Measurements from ENCODE around the gene PIK3C2A.
A peak's percentile ranks its signal among the peaks of the same experiment; 100 is the strongest.
"Not testable (repeated sequence)": the region's sequence is repeated elsewhere in the genome, so short reads cannot be mapped to it uniquely, and the experiment has no call there.

Gene PIK3C2A, protein sequence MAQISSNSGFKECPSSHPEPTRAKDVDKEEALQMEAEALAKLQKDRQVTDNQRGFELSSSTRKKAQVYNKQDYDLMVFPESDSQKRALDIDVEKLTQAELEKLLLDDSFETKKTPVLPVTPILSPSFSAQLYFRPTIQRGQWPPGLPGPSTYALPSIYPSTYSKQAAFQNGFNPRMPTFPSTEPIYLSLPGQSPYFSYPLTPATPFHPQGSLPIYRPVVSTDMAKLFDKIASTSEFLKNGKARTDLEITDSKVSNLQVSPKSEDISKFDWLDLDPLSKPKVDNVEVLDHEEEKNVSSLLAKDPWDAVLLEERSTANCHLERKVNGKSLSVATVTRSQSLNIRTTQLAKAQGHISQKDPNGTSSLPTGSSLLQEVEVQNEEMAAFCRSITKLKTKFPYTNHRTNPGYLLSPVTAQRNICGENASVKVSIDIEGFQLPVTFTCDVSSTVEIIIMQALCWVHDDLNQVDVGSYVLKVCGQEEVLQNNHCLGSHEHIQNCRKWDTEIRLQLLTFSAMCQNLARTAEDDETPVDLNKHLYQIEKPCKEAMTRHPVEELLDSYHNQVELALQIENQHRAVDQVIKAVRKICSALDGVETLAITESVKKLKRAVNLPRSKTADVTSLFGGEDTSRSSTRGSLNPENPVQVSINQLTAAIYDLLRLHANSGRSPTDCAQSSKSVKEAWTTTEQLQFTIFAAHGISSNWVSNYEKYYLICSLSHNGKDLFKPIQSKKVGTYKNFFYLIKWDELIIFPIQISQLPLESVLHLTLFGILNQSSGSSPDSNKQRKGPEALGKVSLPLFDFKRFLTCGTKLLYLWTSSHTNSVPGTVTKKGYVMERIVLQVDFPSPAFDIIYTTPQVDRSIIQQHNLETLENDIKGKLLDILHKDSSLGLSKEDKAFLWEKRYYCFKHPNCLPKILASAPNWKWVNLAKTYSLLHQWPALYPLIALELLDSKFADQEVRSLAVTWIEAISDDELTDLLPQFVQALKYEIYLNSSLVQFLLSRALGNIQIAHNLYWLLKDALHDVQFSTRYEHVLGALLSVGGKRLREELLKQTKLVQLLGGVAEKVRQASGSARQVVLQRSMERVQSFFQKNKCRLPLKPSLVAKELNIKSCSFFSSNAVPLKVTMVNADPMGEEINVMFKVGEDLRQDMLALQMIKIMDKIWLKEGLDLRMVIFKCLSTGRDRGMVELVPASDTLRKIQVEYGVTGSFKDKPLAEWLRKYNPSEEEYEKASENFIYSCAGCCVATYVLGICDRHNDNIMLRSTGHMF (N-terminal part only)

DNA sequence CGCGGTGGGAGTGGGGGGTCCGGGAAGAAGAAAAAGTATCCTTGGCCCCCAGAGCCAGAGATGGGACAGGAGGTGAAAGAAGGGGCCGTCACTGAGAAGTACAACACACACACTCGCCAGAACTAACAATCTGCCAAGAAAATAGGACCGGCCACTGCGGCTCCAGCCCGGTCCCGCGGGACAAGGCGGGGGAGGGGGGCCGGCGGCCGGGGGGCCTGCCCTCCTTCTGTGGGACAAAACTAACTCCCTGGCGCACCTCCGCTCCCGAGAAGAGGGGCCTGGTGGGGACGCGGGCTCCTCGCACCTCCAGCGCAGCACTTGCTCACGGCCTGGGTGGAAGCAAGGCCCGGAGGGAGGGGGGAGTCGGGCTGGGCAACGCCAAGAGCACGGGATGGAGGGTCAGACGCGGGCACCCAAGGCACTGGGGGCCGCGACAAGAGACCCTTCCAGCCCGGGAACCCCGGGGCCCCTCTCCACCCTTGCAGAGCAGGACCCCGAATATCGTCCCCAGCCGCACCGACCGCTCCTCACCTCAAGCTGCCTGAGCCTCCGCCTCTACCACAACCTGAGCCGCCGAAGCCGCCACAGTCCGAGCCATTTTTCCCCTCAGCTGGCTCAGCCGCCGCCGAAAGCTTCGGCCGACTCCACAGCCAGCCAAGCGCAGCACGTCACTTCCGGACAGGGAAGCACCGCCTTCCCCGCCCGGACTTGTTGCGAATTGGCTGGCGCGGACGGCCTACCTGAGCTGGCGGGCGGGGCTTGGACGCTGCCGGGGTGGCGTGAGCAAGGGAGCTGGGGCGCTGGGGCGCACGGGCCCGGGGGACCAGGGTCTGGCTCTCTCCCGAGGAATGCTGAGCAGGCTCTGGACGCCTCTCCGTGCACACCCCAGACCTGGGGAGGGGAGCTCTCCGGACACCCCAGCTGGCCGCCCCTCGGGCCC lies at the start of gene PIK3C2A:
Gene PIK3C2A, minus strand, starts transcription at position 670 of the 940 bp plus-strand sequence. CDS start 38,245 bp downstream, outside the sequence.
- DNase-seq (ENCODE audit: low spot score) = peak; percentile 95

DNA sequence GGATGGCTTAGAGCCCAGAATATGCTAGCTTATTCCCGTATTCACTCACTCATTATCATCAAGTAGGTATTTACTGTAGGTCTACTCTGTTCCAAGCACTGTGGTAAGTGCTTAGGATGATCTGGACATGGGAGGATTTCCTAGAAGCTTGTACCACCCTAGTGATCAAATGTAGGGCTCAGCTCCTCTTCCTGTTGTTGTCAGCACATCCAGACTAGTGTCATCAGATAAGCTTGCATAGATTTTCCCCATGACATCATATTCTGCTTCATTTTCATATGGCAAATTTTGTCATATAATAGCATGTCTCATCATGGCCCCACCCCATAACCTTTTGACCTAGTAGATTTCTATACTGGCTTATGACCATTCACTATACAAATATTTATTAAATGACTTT lies 49.4 kb upstream of the PIK3C2A start:
- no peak for DNase-seq (ENCODE audit: low spot score)

DNA sequence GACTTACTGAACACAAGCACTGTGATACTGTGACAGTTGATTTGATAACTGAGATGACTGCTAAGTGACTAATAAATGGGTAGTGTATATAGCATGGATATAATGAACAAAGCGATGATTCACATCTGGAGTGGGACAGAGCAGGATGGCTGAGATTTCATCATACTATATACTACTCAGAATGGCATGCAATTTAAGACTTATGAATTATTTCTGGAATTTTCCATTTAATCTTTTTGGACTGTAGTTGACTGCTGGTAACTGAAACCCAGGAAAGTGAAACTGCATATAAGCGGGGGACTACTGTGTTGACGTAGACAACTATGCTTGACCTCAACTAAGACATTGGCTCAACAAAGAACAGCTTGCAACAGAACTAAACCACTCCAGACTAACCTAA lies 48.7 kb upstream of the PIK3C2A start:
- no peak for DNase-seq (ENCODE audit: low spot score)

DNA sequence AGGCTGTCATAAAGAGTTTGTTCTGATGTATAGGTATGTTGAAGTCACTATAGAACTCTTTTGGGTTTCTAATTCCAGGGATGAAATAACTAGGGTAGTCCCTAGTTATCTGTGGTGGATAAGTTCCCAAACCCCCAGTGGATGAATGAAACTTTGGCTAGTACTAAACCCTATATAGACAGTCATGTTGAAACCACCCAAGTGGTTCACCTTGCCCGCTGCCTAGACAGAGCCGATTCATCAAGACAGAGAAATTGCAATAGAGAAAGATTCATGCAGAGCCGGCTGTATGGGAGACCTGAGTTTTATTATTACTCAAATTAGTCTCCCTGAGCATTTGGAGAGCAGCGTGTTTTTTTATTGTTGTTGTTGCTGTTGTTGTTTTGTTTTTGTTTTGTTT lies 44.9 kb upstream of the PIK3C2A start:
- no peak for DNase-seq (ENCODE audit: low spot score)

DNA sequence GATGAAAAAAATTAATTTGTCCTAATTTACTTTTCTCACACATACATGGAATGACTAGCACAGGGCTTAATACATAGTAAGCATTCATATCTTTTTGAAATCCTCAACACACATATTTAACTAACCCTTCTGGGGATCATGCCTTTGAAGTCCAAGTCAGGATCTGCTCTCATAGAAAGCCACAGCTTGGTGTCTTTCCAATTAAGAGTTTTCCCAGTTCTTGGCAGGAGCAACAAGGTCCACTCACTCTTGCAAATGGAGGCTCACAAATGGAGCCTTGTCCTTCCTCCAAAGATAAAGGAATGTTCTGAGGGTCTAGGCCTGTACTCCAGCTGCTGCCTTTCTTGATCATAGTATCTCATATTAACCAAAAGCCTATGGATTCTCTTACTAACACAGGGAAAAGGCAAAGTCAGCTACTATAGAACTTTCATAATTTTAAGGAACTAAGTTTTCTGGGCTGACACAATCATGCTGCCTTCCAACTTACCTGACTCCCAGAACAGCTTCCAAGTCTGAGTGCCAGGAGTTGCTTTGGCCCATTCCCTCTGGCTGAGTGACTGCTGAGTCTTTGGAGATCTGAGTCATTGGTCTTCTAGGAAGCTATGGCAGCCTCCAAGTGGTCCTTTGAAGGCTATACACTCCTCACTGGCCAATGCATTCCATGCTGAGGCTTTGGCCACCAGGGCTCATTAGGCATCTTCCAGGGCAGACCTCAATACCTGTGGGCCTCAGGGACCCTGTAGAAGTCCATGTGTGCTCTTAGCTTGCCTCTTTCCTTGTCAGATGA lies 43.0 kb upstream of the PIK3C2A start:
- DNase-seq (ENCODE audit: low spot score) = no peak

DNA sequence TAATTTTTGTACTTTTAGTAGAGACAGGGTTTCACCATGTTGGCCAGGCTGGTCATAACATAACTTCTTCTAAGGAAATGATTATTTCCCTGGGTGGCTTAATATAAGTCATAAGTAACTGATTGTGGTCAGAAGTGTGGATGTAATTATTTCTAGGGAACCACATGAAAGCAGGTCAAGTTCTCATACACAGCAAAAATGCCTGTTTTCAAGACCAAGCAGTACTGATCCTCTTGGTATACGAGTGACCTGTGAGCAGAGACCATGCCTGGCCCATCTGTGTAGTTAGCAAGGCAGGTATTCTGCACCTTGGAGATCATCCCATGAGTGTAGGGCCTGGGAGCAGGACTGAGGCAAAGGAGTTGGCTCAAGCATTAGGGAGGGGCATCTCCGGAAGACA lies 36.3 kb upstream of the PIK3C2A start:
- DNase-seq (ENCODE audit: low spot score) = no peak

DNA sequence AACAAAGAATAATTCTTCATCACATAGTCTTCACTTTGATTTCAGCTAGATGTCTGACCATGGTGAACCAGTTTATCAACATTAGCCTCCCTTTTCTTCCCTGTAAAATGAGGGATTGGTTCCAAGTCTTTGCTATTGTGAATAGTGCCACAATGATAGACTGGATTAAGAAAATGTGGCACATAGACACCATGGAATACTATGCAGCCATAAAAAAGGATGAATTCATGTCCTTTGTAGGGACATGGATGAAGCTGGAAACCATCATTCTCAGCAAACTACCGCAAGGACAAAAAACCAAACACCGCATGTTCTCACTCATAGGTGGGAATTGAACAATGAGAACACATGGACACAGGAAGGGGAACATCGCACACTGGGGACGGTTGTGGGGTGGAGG lies 35.2 kb upstream of the PIK3C2A start:
- DNase-seq (ENCODE audit: low spot score) = not testable (repeated sequence)

DNA sequence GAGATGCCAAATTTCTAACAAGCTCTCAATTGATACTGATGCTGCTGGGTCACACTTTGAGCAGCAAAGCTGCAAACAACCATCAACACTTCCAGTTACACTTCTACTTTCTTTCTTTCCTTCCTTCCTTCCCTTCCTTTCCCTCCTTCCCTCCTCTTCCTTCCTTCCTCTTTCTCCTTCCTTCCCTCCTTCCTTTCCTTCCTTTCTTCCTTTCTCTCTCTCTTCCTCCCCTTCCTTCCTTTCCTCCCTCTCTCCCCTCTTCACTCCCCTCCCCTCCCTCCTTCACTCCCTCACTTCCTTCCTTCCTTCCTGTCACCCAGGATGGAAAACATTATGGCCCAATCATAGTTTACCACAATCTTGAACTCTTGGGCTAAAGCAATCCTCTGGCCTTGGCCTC lies 33.0 kb upstream of the PIK3C2A start:
- no peak for DNase-seq (ENCODE audit: low spot score)

DNA sequence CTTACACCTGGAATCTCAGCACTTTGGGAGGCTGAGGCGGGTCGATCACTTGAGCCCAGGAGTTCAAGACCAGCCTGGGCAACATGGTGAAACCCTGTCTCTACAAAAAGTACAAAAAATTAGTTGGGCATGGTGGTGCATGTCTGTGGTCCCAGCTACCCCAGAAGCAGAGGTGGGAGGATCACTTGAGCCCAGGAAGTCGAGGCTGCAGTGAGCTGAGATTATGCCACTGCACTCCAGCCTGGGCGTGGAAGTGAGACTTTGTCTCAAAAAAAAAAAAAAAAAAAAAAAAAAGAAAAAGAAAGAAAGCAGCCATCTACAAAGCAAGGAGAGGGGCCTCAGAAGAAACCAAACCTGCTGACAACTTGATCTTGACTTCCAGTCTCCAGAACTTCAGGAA lies 32.1 kb upstream of the PIK3C2A start:
- DNase-seq (ENCODE audit: low spot score) = not testable (repeated sequence)

DNA sequence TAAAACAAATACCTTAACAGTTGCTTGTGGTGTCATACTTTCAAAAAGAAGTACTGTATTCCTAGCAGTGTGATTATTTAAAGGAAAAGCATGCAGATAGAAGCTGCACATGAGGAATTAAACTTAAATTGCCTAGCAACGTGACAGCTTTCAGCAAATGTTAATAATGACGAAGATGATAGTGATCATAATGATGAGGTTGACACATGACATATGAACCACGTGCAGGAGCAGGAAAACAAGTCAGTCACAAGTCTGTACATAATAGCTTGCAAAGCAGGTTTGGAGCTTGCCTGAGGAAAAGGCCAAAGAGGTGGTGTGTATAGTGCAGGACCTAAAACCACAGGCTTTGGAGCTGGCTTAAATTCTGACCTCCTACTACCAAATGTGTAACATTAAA lies 30.6 kb upstream of the PIK3C2A start:
- DNase-seq (ENCODE audit: low spot score) = no peak

DNA sequence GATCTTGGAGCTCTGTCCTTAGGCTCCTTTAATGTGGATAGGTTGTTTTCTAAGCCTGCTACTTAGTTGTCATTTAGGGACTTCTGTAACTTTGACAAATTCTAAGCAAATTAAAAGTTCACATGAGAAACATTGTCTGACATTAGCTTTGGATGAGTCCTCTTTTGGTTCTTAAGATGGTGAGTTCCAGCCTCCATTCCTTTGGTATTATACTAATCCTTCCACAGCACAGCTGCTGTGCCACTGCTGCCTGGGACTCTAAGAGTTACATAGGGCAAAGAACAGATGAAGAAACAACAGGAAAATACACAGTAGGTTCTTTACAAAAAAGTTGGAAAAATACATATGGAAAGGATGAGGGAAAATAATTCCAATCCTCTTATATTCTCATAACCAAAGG lies 25.3 kb upstream of the PIK3C2A start:
- no peak for DNase-seq (ENCODE audit: low spot score)

DNA sequence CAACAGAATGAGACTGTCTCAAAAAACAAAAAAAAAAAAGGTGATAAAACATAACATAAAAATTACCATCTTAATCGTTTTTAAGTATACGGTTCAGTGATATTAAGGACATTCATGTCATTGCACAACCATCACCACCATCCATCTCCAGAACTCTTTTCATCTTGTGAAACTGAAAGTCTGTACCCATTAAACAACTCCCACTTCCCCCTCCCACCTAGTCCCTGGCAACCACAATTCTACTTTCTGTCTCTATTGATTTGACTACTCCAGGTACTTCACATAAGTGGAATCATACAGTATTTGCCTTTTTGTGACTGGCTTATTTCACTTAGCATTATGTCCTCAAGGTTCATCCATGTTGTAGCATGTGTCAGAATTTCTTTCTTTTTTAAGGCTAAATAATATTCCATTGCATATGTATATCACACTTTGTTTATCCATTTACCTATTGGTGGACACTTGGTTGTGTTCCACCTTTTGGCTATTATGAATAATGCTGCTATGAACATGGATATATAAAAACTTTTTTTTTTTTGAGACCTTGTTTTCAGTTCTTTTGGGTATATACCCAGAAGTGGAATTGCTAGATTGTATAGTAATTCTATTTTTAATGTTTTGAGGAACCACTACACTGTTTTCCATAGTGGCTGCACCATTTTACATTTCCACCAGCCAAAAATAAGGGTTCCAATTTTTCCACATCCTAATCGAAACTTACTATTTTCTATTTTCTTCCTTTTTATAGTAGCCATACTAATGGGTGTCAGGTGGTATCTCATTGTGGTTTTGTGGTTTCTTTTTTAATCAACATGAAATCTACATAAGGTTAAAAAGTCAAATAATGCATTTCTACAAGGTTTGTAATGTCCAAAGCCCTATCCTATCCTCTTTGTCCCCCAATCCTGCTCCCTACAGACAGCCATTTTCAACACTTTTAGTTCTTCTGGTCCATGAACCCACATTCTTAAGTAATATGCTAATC lies 23.4 kb upstream of the PIK3C2A start:
- DNase-seq (ENCODE audit: low spot score) = no peak

DNA sequence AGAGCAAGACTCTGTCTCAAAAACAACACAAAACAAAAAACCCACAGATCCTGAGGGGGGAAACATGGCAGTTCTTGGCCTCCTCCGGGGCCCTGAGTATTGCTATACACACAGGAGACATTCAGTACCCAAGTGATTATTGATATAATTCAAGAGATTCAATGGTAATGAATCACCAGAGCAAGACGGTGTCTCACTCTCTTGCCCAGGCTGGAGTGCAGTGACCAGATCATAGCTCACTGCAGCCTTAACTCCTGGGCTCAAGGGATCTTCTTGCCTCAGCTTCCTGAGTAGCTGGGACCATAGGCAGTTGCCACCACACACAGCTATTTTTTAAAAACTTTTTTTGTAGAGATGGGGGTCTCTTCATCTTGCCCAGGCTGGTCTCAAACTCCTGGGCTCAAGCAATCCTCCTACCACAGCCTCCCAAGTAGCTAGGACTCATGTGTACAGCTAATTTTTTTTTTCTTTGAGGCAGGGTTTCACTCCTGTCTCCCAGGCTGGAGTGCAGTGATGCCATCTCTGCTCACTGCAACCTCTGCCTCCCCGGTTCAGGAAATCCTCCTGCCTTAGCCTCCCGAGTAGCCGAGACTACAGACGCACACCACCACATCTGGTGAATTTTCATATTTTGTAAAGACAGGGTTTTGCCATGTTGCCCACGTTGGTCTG lies 21.8 kb upstream of the PIK3C2A start:
- DNase-seq (ENCODE audit: low spot score) = no peak

DNA sequence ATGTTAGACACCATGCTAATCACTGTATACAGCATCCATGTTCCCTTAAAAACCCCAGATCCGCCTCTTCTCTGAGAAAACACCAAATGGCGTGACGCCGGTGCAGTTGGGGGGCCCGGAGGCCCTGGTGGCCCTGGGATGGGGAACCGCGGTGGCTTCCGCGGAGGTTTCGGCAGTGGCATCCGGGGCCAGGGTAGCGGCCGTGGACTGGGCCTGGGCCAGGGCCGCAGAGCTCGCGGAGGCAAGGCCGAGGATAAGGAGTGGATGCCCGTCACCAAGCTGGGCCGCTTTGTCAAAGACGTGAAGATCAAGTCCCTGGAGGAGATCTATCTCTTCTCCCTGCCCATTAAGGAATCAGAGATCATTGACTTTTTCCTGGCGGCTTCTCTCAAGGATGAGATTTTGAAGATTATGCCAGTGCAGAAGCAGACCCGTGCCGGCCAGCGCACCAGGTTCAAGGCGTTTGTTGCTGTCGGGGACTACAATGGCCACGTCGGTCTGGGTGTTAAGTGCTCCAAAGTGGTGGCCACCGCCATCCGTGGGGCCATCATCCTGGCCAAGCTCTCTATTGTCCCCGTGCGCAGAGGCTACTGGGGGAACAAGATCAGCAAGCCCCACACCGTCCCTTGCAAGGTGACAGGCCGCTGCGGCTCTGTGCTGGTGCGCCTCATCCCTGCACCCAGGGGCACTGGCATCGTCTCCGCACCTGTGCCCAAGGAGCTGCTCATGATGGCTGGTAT lies 20.6 kb upstream of the PIK3C2A start:
- not testable (repeated sequence) for DNase-seq (ENCODE audit: low spot score)

DNA sequence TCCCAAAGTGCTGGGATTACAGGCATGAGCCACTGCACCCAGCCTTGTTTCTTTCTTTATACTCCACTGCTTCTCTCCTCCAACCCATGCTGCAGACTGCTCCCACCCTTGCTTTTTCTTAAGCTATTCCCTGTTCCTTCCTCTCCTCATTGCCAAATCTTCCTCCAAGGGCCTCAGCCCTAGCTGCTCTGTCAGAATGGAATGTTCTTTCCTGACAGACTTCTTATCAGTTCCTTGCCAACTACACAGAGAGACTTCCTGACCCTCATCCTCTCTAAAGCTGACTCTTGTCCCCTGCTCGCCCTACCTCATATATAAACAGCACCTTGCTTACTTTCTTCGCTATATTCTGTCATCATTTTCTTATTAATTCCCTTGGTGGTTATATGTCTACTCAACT lies 16.9 kb upstream of the PIK3C2A start:
- DNase-seq (ENCODE audit: low spot score) = no peak

DNA sequence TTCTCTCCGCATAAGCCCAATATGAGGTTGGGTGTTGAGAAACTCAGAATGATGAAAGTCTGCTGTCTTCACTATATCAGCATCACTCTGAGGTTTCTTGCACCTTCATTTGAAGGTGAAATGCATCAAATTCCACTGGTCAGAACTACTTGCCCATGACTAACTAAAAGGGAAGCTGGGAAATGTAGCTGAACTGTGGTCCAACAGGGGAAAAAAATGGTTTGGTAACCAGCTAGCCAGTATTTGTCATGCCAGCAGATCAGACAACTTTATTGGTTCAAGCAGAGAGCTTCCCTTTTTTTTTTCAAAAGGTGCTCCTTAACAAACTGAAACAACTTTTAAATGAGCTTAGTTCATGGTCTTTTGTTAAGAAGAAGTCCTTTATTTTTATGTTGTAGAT lies 14.2 kb upstream of the PIK3C2A start:
- no peak for DNase-seq (ENCODE audit: low spot score)

DNA sequence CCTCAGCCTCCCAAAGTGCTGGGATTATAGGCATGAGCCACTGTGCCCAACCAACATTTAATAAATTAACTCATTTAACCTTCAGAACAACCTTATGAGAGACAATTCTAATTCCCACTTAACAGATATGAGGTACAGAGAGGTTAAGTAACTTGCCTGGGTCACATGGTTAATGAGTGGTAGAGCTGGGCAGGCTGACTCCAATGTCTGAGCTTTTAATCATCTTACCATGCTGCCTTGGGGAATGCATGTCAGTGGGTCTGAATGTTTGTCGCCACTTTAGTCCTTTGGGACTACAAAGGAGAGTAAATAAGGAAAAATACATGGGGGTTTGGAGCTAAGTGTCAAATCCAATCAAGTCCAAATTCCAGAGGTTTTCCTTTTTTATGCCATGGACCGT lies 11.2 kb upstream of the PIK3C2A start:
- DNase-seq (ENCODE audit: low spot score) = no peak

DNA sequence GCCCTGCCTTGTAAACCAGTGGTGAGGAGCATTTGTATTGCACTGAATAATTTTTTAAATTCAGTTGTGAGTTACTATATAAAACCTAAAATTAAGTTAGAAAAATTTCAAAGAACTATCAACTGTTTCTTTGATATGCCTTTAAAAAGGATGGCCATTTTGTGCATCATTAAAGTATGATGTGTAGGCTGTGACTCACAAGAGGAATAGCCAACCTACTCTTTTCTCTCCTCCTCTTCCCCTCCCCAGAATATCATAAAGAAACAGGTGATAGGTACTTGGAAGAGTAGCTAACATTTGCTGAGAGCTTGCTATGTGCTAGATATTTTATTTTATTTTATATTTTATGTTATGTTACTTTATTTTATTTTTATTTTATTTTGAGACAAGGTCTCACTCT lies 10.6 kb upstream of the PIK3C2A start:
- DNase-seq (ENCODE audit: low spot score) = no peak
